Activated T-helper 1 cell treated with anti-CD3 and anti-CD28 coated beads, Interleukin-12 subunit alpha, Interleukin-12 subunit beta, Interleukin-2, Interleukin-4 antibody, amounts not matched to agents 30 ng/mL and 10 ng/mL and 1 ng/mL, durations not matched to agents 14 hours and 24 hours and 36 hours (primary cell): ENCODE measurements around the gene DAAM1. TPM values are rescaled to one million over a fixed set of nuclear protein-coding genes. Genes with fewer than 3 reads are reported as not detected.

Experiments
- DNase-seq: peaks from one replicate; pipeline ENCODE4 v3.0.0; 2021; ENCODE audit warnings: low spot score
- H3K27ac Mint-ChIP-seq: one replicate; pipeline ENCODE4 v1.8.0; 2021; ENCODE audit warnings: mild to moderate bottlenecking, mixed read lengths
- H3K27me3 Mint-ChIP-seq: one replicate; pipeline ENCODE4 v1.8.0; 2022; ENCODE audit warnings: mild to moderate bottlenecking, moderate library complexity, mixed read lengths; ENCODE audit not compliant: insufficient read depth
- H3K36me3 Mint-ChIP-seq: one replicate; pipeline ENCODE4 v1.8.0; 2021; ENCODE audit warnings: low read depth, mixed read lengths
- H3K4me1 Mint-ChIP-seq: one replicate; pipeline ENCODE4 v1.8.0; 2021; ENCODE audit warnings: low read depth, mixed read lengths
- H3K4me3 Mint-ChIP-seq: one replicate; pipeline ENCODE4 v1.8.0; 2021; ENCODE audit warnings: mild to moderate bottlenecking, moderate library complexity, mixed read lengths
- H3K9me3 Mint-ChIP-seq: one replicate; pipeline ENCODE4 v1.8.0; 2021; ENCODE audit warnings: mixed read lengths
- intact Hi-C: fragments of 100-400 bp; cut with micrococcal nuclease; formaldehyde crosslinking; loops from one replicate; pipeline ENCODE4 v1.15.1; 2024
- total RNA-seq: library from RNA; stranded (reverse); gene quantifications from 2 replicates; pipeline ENCODE4 v1.2.3, GENCODE V29; 2022

Gene DAAM1
- total RNA-seq, 1 donor from 2014 or later, result 4.2 TPM

DNA sequence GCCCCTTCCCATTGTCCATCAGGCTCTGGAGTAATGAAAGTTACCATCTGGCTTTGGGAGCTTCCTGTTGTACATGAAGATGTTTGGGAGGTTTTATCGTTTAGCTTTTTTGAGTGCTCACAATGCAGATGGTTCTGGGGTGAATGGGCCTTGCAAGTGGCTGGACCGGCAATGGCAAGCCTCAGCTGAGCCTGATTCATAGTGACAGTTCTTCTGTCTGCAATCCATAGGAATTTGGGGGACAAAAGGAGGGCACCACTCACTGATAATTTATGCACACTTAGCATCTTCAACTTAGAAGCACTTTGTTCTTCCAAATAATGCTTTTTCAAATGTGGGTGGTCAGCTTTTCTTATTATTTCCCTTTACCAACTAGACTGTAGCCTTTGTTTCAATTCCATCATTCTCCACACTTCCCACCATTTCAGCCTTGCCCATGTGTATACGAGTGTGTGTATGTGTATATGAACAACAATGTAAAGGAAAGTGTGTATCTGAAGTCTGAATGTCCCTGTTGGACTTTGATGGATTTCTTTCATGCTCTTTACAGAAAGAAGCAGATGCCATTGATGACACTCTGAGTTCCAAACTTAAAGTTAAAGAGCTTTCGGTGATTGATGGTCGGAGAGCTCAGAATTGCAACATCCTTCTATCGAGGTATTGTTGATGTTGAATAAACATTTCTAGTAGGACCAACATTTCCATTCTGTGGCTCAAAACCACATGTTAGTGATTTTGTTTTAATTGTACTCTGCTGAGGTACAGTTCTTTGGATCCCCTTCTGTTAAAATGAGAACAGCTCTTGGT is 151.3 kb downstream of the DAAM1 start:
- H3K4me1 Mint-ChIP-seq, result no peaks in the 10 kb centered on the region
- peaks cover 6% of the 10 kb centered on the region for H3K36me3 Mint-ChIP-seq
- no peak for DNase-seq
- H3K4me3 Mint-ChIP-seq, result no peak overlapping the region
- no peaks in the 10 kb centered on the region for H3K27me3 Mint-ChIP-seq
- intact Hi-C loops, result no loop called here
- H3K9me3 Mint-ChIP-seq, result no peaks in the 10 kb centered on the region
- H3K27ac Mint-ChIP-seq, result no peak overlapping the region

DNA sequence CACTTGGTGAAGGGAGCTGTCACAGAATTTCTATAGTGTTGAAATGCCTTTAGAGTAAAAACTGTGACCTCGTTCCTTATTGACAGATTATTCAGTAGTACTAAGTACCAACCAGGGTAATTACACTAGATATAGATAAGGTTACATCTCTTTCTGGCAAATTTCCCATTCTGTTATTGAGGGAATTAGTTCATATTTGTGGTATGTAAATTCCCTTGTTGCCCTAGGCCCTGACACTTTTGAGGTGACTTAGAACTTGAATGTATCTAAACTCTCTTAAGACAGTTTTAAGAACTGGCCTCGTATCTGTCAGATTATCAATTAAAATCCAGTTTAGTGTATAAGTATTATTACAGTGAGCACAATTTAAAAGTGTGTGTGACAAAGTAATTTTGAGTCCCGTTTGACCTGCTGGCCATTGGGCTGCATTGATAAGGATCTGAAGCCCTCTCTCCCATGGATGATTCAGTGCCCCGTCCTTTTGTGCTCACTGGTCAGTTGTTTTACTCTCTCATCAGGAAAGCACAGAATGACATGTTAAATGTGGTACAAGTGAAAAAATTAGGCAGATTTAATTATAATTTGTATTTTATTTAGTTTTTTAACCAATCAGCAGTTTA is 153.5 kb downstream of the DAAM1 start:
- H3K36me3 Mint-ChIP-seq, result peaks cover 3% of the 10 kb centered on the region
- intact Hi-C loops, result no loop called here
- no peak overlapping the region for H3K4me3 Mint-ChIP-seq
- no peaks in the 10 kb centered on the region for H3K27me3 Mint-ChIP-seq
- H3K4me1 Mint-ChIP-seq, result no peaks in the 10 kb centered on the region
- no peaks in the 10 kb centered on the region for H3K9me3 Mint-ChIP-seq
- no peak for DNase-seq
- H3K27ac Mint-ChIP-seq, result no peak overlapping the region

DNA sequence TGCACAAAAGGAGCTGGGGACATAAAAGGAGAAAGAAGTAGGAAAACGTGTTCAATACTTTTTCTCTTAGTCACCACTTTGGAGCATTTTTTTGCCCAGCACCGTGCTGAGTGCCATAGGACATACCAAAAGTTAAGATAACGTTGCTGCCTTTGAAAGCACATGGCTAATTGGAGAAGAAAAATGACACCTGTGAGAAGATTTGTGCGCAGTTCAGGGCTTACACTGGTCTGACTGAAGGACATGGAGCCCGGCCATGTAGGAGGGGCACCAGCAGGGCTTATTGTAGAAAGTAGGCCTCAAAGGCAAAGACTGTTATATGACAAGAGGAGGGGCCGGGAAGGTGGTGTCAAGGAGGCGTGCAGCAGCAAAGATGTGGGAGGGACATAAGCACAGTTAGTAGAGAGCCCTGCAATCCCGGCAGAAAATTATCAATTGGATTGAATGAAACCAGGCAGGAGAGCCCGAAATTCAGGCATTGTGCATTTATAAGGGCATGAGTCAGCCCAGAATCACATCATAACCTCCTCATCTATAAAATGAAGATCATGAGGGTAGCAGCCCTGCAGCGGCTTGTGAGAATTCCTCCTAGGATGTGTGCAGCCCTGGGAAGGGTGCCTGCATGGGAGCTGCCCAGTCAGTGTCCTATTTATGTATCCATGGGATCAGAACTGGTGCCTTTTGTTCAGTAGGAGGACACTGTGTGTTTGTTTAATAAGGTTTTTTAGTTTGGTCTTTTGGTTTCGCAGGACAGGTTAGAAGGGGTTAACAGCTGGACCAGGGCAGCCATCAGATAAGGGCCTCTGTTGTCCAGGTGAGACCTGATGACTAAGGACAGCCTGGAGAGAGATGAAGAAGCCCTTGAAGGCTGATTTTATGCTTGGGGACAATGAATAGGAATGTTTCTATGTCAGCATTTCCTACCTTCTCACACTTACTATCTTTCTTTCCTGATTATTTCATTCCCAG is 154.3 kb downstream of the DAAM1 start:
- no peak for DNase-seq
- no peak overlapping the region for H3K27ac Mint-ChIP-seq
- H3K27me3 Mint-ChIP-seq, result no peaks in the 10 kb centered on the region
- no peak overlapping the region for H3K4me3 Mint-ChIP-seq
- H3K4me1 Mint-ChIP-seq, result no peaks in the 10 kb centered on the region
- peaks cover 3% of the 10 kb centered on the region for H3K36me3 Mint-ChIP-seq
- H3K9me3 Mint-ChIP-seq, result no peaks in the 10 kb centered on the region
- intact Hi-C loops, result no loop called here

DNA sequence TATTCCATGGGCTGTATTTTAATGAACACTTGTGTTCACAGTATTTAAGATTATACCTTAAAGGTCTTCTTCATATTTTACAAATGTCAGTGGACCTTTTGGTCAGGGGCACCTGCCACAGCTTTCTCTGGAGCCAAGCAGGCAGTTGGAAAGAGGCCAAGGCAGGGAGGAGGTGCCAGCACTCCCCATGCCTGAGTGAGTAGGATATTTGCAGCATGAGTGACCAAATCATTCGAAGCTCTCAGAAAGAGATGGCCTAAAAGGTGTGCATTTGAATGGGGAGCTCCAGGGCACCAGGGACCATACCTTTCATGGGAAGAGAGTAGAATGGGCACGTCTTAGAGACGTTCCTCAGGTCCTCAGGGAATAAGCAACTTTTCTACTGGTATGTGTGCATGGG is 155.1 kb downstream of the DAAM1 start:
- no peak for DNase-seq
- no peak overlapping the region for H3K27ac Mint-ChIP-seq
- peaks cover 3% of the 10 kb centered on the region for H3K36me3 Mint-ChIP-seq
- H3K4me1 Mint-ChIP-seq, result no peaks in the 10 kb centered on the region
- no peaks in the 10 kb centered on the region for H3K9me3 Mint-ChIP-seq
- intact Hi-C loops, result no loop called here
- H3K27me3 Mint-ChIP-seq, result no peaks in the 10 kb centered on the region
- no peak overlapping the region for H3K4me3 Mint-ChIP-seq

DNA sequence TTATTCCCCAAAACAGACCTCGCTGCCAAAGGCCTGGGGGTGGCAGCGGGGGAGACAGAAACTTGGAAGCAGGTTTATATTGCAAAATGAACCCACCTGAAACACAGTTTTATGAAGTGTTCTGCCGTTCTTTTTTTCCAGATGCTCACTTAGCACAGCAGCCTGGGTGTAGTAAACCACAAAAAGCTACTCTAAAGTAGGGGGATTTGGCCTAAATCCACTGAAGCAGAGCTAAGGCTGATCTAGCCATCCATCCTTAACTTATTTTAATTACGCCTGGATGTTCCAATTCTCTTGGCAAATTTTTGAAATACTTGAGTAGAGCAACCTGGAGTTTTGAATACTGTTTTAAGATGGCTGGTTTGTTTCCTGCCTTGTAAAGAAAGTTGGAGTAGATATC is 155.5 kb downstream of the DAAM1 start:
- Mint-ChIP-seq H3K27ac (no peak overlapping the region), H3K4me3 (no peak overlapping the region)

DNA sequence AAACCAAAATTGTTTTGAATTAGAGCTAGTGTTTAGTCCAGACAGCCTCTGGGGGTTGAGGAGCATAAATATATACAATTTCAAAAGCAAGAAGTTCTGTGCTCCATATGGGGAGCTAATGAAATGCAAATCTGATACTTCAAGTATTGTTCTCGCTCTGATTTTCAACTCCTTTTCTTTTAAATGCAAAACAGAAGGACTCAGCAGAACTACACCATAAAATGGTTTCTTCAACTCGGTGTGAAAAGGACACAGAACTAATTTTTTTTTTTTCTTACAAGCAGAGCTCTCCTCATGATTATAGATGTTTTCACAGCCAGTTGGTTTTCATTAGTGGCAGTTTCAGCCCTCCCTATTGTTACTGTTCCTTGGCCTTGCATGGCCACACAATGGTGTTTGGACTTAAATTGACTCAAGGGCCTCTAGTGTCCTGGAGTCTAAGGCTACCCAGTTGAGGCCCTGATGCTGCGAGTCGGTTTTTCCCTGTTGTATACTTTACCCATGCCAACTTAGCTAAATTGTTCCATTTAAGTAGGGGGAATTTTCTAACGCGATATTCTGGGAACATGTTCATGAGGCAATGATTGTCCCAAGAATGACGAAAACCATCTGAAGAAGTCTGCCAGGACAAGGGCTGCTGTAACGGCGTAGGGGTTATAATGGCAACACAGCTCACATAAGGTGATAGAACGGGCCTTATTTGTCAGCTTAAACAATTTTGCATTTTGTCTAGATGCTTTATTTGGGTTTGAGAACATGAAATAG is 156.4 kb downstream of the DAAM1 start:
- no peaks in the 10 kb centered on the region for H3K4me1 Mint-ChIP-seq
- no peaks in the 10 kb centered on the region for H3K27me3 Mint-ChIP-seq
- no peak for DNase-seq
- intact Hi-C loops, result no loop called here
- H3K36me3 Mint-ChIP-seq, result peaks cover under 1% of the 10 kb centered on the region
- H3K9me3 Mint-ChIP-seq, result no peaks in the 10 kb centered on the region
- H3K27ac Mint-ChIP-seq, result no peak overlapping the region
- no peak overlapping the region for H3K4me3 Mint-ChIP-seq

More for the DNA sequence above, 155.5 kb downstream of the DAAM1 start:
- Mint-ChIP-seq H3K27me3 (no peaks in the 10 kb centered on the region), H3K4me1 (no peaks in the 10 kb centered on the region), H3K9me3 (no peaks in the 10 kb centered on the region), H3K36me3 (peaks cover 3% of the 10 kb centered on the region)
- no peak for DNase-seq
- intact Hi-C loops, result no loop called here

DNA sequence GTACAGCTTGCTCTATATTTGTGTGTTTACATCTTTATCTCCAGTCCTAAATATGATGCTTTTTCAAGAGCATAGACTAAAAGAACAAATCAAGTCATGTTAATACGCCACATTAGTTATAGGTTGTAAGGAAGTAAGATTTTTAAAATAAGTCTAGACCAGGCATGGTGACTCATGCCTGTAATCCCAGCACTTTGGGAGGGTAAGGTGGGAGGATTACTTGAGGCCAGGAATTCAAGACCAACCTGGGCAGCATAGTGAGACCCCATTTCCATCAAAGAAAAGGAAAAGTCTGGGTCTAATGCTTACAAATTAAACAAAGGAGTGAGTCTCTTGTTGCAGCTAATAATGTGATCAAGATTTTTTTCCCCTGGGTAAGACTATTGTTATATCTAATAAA is 157.9 kb downstream of the DAAM1 start:
- no peaks in the 10 kb centered on the region for H3K36me3 Mint-ChIP-seq
- no peak overlapping the region for H3K27ac Mint-ChIP-seq
- no peaks in the 10 kb centered on the region for H3K9me3 Mint-ChIP-seq
- no peak overlapping the region for H3K4me3 Mint-ChIP-seq
- no peaks in the 10 kb centered on the region for H3K27me3 Mint-ChIP-seq
- no peaks in the 10 kb centered on the region for H3K4me1 Mint-ChIP-seq
- intact Hi-C loops, result no loop called here
- no peak for DNase-seq

DNA sequence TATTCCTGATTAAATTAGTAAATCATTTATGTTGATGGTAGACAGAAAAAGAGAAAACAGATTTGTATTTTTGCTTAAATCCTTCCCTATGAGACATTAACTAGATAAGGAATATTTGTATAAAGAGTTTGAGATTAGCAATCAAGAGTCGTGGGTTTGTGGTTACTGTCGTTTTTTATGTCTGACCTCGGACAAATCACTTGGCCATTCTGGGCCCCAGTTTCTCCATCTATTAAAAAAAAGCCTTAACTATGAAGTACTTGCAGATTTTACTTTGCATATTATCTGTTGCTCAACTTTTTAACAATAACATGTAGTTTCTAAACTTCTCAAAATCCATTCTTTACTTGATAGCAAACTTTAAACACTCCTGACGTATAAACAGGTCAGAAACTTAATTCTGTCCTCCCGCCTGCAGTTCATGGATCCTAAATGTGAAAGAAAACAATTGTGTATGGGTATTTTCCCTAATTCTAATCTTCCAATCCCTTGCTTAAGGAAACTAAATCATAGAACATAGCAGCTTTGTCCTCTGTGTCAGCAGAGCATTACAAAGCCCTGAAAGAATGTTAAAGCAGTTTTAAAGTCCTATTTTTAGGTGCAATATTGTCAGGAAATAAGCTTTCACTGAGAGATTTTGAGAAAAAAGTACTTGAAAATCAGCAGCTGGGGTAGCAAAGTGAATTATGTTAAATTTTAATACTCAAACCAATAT is 158.5 kb downstream of the DAAM1 start:
- H3K27ac Mint-ChIP-seq, result no peak overlapping the region
- no peaks in the 10 kb centered on the region for H3K4me1 Mint-ChIP-seq
- no peak overlapping the region for H3K4me3 Mint-ChIP-seq
- no peaks in the 10 kb centered on the region for H3K9me3 Mint-ChIP-seq
- no peaks in the 10 kb centered on the region for H3K36me3 Mint-ChIP-seq
- no peak for DNase-seq
- intact Hi-C loops, result no loop called here
- H3K27me3 Mint-ChIP-seq, result no peaks in the 10 kb centered on the region

DNA sequence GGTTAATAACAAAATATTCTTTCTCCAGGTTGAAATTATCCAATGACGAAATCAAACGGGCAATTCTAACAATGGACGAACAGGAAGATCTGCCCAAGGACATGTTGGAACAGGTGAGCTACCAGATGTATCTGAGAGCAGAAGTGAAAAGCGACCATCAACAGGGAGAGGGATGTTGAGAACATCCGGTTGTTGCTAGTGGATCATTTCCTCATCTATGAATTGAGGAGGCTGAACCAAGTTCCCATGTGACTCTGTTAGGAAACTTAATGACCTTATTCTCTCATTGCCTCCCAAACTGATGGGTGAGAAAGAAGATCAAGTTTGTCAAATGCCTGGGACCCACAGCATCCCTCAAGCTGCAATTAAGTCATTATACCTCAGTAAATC is 159.0 kb downstream of the DAAM1 start:
- intact Hi-C loops, result no loop called here
- Mint-ChIP-seq H3K36me3 (no peaks in the 10 kb centered on the region), H3K27ac (no peak overlapping the region), H3K4me3 (no peak overlapping the region), H3K27me3 (no peaks in the 10 kb centered on the region), H3K9me3 (no peaks in the 10 kb centered on the region), H3K4me1 (no peaks in the 10 kb centered on the region)
- no peak for DNase-seq

DNA sequence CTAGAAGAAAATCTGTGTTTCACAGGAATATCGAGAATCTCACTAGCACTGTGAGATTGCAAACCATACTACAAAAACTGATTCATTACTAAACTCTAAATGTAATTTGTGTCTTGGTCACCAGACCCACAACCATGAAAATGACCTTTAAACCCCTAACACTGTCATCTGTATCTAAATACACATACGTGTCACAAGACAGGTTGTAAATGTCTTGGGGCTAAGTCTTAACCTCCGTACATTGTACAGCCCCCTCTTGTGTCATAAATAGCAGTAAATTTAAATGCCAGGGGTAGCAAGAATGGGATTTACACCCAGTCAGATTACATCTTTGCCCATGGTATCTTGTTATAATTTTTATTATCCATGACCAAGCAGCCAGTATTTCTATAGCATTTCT is 159.4 kb downstream of the DAAM1 start:
- Mint-ChIP-seq H3K4me3 (no peak overlapping the region), H3K36me3 (no peaks in the 10 kb centered on the region), H3K27me3 (no peaks in the 10 kb centered on the region), H3K9me3 (no peaks in the 10 kb centered on the region), H3K27ac (no peak overlapping the region), H3K4me1 (no peaks in the 10 kb centered on the region)
- no peak for DNase-seq
- intact Hi-C loops, result no loop called here

DNA sequence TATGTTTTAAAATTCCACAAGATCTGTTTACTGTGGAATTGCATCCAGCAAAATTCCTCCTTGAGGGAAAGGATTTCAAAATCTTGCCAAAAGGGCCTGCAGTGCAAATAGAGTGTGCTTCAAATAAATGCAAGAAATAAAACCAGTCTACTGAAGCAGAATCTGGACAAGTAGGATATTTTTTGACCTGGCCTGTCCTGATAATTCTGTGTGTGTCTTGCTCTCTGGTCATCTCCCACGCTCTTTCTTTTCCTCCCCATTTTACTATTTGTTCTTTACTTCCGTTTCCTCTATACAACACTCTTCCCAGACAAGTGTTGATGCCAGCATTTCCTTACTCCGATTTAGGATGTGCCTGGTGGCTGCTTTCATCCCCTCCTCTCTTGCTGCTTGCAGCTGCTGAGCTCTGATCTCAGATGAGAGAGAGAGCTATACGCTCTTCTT is 160.8 kb downstream of the DAAM1 start:
- no peaks in the 10 kb centered on the region for H3K36me3 Mint-ChIP-seq
- H3K27me3 Mint-ChIP-seq, result no peaks in the 10 kb centered on the region
- H3K4me1 Mint-ChIP-seq, result no peaks in the 10 kb centered on the region
- H3K27ac Mint-ChIP-seq, result no peak overlapping the region
- intact Hi-C loops, result no loop called here
- DNase-seq, result no peak
- H3K4me3 Mint-ChIP-seq, result no peak overlapping the region
- H3K9me3 Mint-ChIP-seq, result no peaks in the 10 kb centered on the region

DNA sequence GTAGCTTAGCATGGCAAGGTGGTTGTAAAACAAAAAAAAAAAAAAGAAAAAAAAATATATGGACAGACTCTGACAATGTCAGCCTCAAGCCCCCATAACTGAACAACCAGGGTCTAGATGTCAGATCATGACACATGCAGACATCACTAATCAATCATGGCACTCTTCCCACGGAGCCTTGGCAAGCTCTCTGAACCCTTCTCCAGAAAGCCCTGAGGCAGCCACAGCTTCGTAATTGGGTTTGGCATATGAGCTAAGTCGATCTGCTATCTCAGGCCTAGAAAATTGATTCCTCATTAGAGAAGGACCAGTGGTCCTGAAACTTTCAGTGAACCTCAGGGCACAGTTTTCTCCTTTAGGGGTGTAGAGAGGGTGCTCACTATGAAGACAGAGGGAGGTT is 164.5 kb downstream of the DAAM1 start:
- no peaks in the 10 kb centered on the region for H3K27me3 Mint-ChIP-seq
- DNase-seq, result no peak
- no peaks in the 10 kb centered on the region for H3K9me3 Mint-ChIP-seq
- no peak overlapping the region for H3K27ac Mint-ChIP-seq
- intact Hi-C loops, result no loop called here
- H3K4me1 Mint-ChIP-seq, result no peaks in the 10 kb centered on the region
- H3K4me3 Mint-ChIP-seq, result no peak overlapping the region
- no peaks in the 10 kb centered on the region for H3K36me3 Mint-ChIP-seq
